WERI-Rb-1 (cell line): ENCODE data around the gene SPTBN1.

ENCODE experiments used
- DNase-seq: peaks from one replicate; pipeline ENCODE4 v3.0.0-alpha.2; 2020
- H3K27ac ChIP-seq: fragments of 250-450 bp; sonication (Bioruptor Pico); 2 replicates; pipeline ENCODE4 v1.5.1; 2020; ENCODE audit warnings: mild to moderate bottlenecking, moderate library complexity
- H3K27me3 ChIP-seq: fragments of 250-450 bp; sonication (Bioruptor Pico); 2 replicates; pipeline ENCODE4 v1.5.1; 2021; ENCODE audit warnings: mild to moderate bottlenecking, low read depth, moderate library complexity; ENCODE audit not compliant: insufficient read depth, severe bottlenecking
- H3K36me3 ChIP-seq: fragments of 250-450 bp; sonication (Bioruptor Pico); 2 replicates; pipeline ENCODE4 v1.5.1; 2020; ENCODE audit warnings: mild to moderate bottlenecking, moderate library complexity
- H3K4me3 ChIP-seq: 2 replicates; pipeline ENCODE4 v1.5.1; 2011; ENCODE audit warnings: low read depth, mild to moderate bottlenecking, control low read depth, low read length
- H3K9me3 ChIP-seq: fragments of 250-450 bp; sonication (Bioruptor Pico); 2 replicates; pipeline ENCODE4 v1.5.1; 2021; ENCODE audit warnings: mild to moderate bottlenecking, moderate library complexity; ENCODE audit not compliant: severe bottlenecking
- CTCF ChIP-seq: IDR thresholded peaks from 2 replicates; pipeline ENCODE4 v1.5.1; 2011; ENCODE audit warnings: low read depth, mild to moderate bottlenecking, control low read depth, inconsistent platforms, low read length

The SPTBN1 gene

GRCh38 chr2:54611830-54612545 is 155.9 kb downstream of the SPTBN1 start:
- Histone ChIP-seq H3K4me3 (no peak overlapping the region), H3K36me3 (peaks cover 56% of the 10 kb centered on the region), H3K27me3 (no peaks in the 10 kb centered on the region), H3K27ac (no peak overlapping the region), H3K9me3 (no peaks in the 10 kb centered on the region)
- DNase-seq = no peak
- TF ChIP-seq CTCF = no peak

- Histone ChIP-seq H3K4me3 (no peak overlapping the region), H3K36me3 (peaks cover 64% of the 10 kb centered on the region), H3K9me3 (no peaks in the 10 kb centered on the region), H3K27me3 (no peaks in the 10 kb centered on the region), H3K27ac (no peak overlapping the region)
- TF ChIP-seq CTCF = no peak
- DNase-seq = no peak
Measured at GRCh38 chr2:54613386-54613785, 157.3 kb downstream of the SPTBN1 start.

GRCh38 chr2:54613794-54614257 is 157.7 kb downstream of the SPTBN1 start:
- no peak overlapping the region for H3K27ac ChIP-seq
- H3K36me3 ChIP-seq = peaks cover 68% of the 10 kb centered on the region
- H3K9me3 ChIP-seq = no peaks in the 10 kb centered on the region
- no peaks in the 10 kb centered on the region for H3K27me3 ChIP-seq
- no peak for TF ChIP-seq CTCF
- no peak for DNase-seq
- H3K4me3 ChIP-seq = no peak overlapping the region

- H3K36me3 ChIP-seq = peaks cover 78% of the 10 kb centered on the region
- no peaks in the 10 kb centered on the region for H3K9me3 ChIP-seq
- no peak overlapping the region for H3K4me3 ChIP-seq
- H3K27me3 ChIP-seq = no peaks in the 10 kb centered on the region
- H3K27ac ChIP-seq = no peak overlapping the region
- no peak for TF ChIP-seq CTCF
- DNase-seq = no peak
Measured at GRCh38 chr2:54614819-54615218, 158.7 kb downstream of the SPTBN1 start.

GRCh38 chr2:54615832-54616534 is 159.9 kb downstream of the SPTBN1 start:
- TF ChIP-seq CTCF = no peak
- Histone ChIP-seq H3K9me3 (no peaks in the 10 kb centered on the region), H3K27me3 (no peaks in the 10 kb centered on the region), H3K4me3 (no peak overlapping the region), H3K27ac (no peak overlapping the region), H3K36me3 (peaks cover 90% of the 10 kb centered on the region)
- no peak for DNase-seq
